AG04450 (cell line): ENCODE data around the gene SAMD4A. TPM values are rescaled to one million over a fixed set of nuclear protein-coding genes. Genes with fewer than 3 reads are reported as not detected.
"Not testable (repeated sequence)": the region's sequence is repeated elsewhere in the genome, so short reads cannot be mapped to it uniquely, and the experiment has no call there.

Experiments
- CTCF ChIA-PET: fragments of 300-600, 350-600 bp; formaldehyde crosslinking; extraction: SDS; loops from one replicate; lab custom pipeline; 2022; ENCODE audit warnings: antibody characterized with exemption, inconsistent platforms; lab: Charles Lee
- POLR2A ChIA-PET: fragments of 350-600 bp; formaldehyde crosslinking; extraction: SDS; loops from one replicate; lab custom pipeline; 2021; ENCODE audit warnings: antibody characterized with exemption, inconsistent platforms; lab: Yijun Ruan, JAX
- DNase-seq: peaks from one replicate; pipeline ENCODE4 v3.0.0-alpha.2; 2011; ENCODE audit warnings: low read depth, low spot score
- H3K27ac ChIP-seq: one replicate; pipeline ENCODE4 v1.5.1; 2012; ENCODE audit warnings: low read depth, low read length, control low read depth
- H3K27me3 ChIP-seq: one replicate; pipeline ENCODE4 v1.6.0; 2012; ENCODE audit warnings: low read length; ENCODE audit not compliant: control insufficient read depth, insufficient read depth
- H3K4me3 ChIP-seq: 2 replicates; pipeline ENCODE4 v1.5.1; 2011; ENCODE audit warnings: mild to moderate bottlenecking, low read depth, low read length, control low read depth
- H3K9me3 ChIP-seq: 2 replicates; pipeline ENCODE4 v1.5.1; 2012; ENCODE audit warnings: low read length; ENCODE audit not compliant: control insufficient read depth, insufficient read depth
- CTCF ChIP-seq: IDR thresholded peaks from 2 replicates; pipeline ENCODE4 v1.5.1; 2011; ENCODE audit warnings: low read depth, low read length, control low read depth, inconsistent platforms
- polyA plus RNA-seq: library from polyadenylated mRNA; depleted of rRNA; stranded (reverse); fragments of >200 nt; gene quantifications from 2 replicates; pipeline ENCODE4 v1.2.3, GENCODE V29; 2011

The SAMD4A gene
- polyA plus RNA-seq, 1 experiment = 12.7 TPM

- no peak overlapping the region for H3K4me3 ChIP-seq
- CTCF ChIA-PET = no interaction called here
- no peaks in the 10 kb centered on the region for H3K9me3 ChIP-seq
- no peak overlapping the region for H3K27ac ChIP-seq
- POLR2A ChIA-PET = no interaction called here
- H3K27me3 ChIP-seq = no peaks in the 10 kb centered on the region
- no peak for TF ChIP-seq CTCF
- no peak for DNase-seq
These were observed 182.3 kb downstream of the SAMD4A start for GRCh38 chr14:54749180-54749579.

- Histone ChIP-seq H3K27me3 (no peaks in the 10 kb centered on the region), H3K27ac (no peak overlapping the region), H3K9me3 (no peaks in the 10 kb centered on the region), H3K4me3 (no peak overlapping the region)
- ChIA-PET CTCF (no interaction called here), POLR2A (no interaction called here)
- no peak for DNase-seq
- TF ChIP-seq CTCF = no peak
These were observed 182.8 kb downstream of the SAMD4A start for GRCh38 chr14:54749727-54750126.

- H3K27me3 ChIP-seq, H3K9me3 ChIP-seq, H3K4me3 ChIP-seq, H3K27ac ChIP-seq, DNase-seq, POLR2A ChIA-PET: not testable (repeated sequence)
- CTCF ChIA-PET = interaction anchor here (1.0 kb wide), 1 partner anchor 188 kb away, joined by 4 read pairs; no protein-coding TSS in a partner anchor
These were observed 185.7 kb downstream of the SAMD4A start for GRCh38 chr14:54752611-54753010.

- CTCF ChIA-PET = interaction anchor here (0.7 kb wide), 1 partner anchor 29 kb away, joined by 3 read pairs; no protein-coding TSS in a partner anchor
- H3K27ac ChIP-seq, POLR2A ChIA-PET, H3K9me3 ChIP-seq, DNase-seq, H3K27me3 ChIP-seq, H3K4me3 ChIP-seq: not testable (repeated sequence)
These were observed 186.5 kb downstream of the SAMD4A start for GRCh38 chr14:54753396-54753795.

- CTCF ChIA-PET = interaction anchor here (0.5 to 0.9 kb wide), 3 partner anchors 19 to 63 kb away, joined by 3 to 6 read pairs (median 3); no protein-coding TSS in a partner anchor
- Histone ChIP-seq H3K9me3 (no peaks in the 10 kb centered on the region), H3K4me3 (no peak overlapping the region), H3K27ac (no peak overlapping the region), H3K27me3 (no peaks in the 10 kb centered on the region)
- POLR2A ChIA-PET = no interaction called here
- no peak for TF ChIP-seq CTCF
- DNase-seq = no peak
These were observed 187.2 kb downstream of the SAMD4A start for GRCh38 chr14:54754116-54754622.

- H3K4me3 ChIP-seq = no peak overlapping the region
- ChIA-PET POLR2A (no interaction called here), CTCF (interaction anchor here (0.5 to 0.9 kb wide), 3 partner anchors 18 to 64 kb away, joined by 3 to 6 read pairs (median 3); no protein-coding TSS in a partner anchor)
- no peak for TF ChIP-seq CTCF
- H3K27ac ChIP-seq = no peak overlapping the region
- no peak for DNase-seq
- H3K27me3 ChIP-seq = no peaks in the 10 kb centered on the region
- H3K9me3 ChIP-seq = no peaks in the 10 kb centered on the region
These were observed 187.9 kb downstream of the SAMD4A start for GRCh38 chr14:54754623-54755386.
